Measurements from ENCODE around the gene ITPRIP.

Gene ITPRIP

GRCh38 chr10:104307576-104308438, 30.5 kb downstream of the ITPRIP start:
- DNase-seq (ENCODE audit: low read depth), result no peak

- DNase-seq (ENCODE audit: low read depth), result no peak
Measured at GRCh38 chr10:104306897-104307296, 31.4 kb downstream of the ITPRIP start.

- no peak for DNase-seq (ENCODE audit: low read depth)
Measured at GRCh38 chr10:104304927-104305326, 33.3 kb downstream of the ITPRIP start.

- no peak for DNase-seq (ENCODE audit: low read depth)
Measured at GRCh38 chr10:104304356-104304745, 33.9 kb downstream of the ITPRIP start.

GRCh38 chr10:104303594-104304355, 34.5 kb downstream of the ITPRIP start:
- no peak for DNase-seq (ENCODE audit: low read depth)

- DNase-seq (ENCODE audit: low read depth), result no peak
Measured at GRCh38 chr10:104301907-104302690, 36.2 kb downstream of the ITPRIP start.

- no peak for DNase-seq (ENCODE audit: low read depth)
Measured at GRCh38 chr10:104300736-104301292, 37.5 kb downstream of the ITPRIP start.

GRCh38 chr10:104300002-104300735, 38.1 kb downstream of the ITPRIP start:
- no peak for DNase-seq (ENCODE audit: low read depth)

- DNase-seq (ENCODE audit: low read depth), result no peak
Measured at GRCh38 chr10:104299031-104299904, 39.0 kb downstream of the ITPRIP start.

GRCh38 chr10:104297697-104298660, 40.3 kb downstream of the ITPRIP start:
- no peak for DNase-seq (ENCODE audit: low read depth)

- DNase-seq (ENCODE audit: low read depth), result no peak
Measured at GRCh38 chr10:104296687-104297436, 41.4 kb downstream of the ITPRIP start.

- DNase-seq (ENCODE audit: low read depth), result no peak
Measured at GRCh38 chr10:104293781-104294321, 44.4 kb downstream of the ITPRIP start.

GRCh38 chr10:104293011-104293410, 45.3 kb downstream of the ITPRIP start:
- DNase-seq (ENCODE audit: low read depth), result no peak

GRCh38 chr10:104291439-104291951, 46.8 kb downstream of the ITPRIP start:
- peak; percentile 83 for DNase-seq (ENCODE audit: low read depth)

- DNase-seq (ENCODE audit: low read depth), result no peak
Measured at GRCh38 chr10:104288355-104288754, 49.9 kb downstream of the ITPRIP start.

- no peak for DNase-seq (ENCODE audit: low read depth)
Measured at GRCh38 chr10:104286939-104287338, 51.3 kb downstream of the ITPRIP start.

GRCh38 chr10:104284846-104285245, 53.4 kb downstream of the ITPRIP start:
- no peak for DNase-seq (ENCODE audit: low read depth)

- DNase-seq (ENCODE audit: low read depth), result no peak
Measured at GRCh38 chr10:104281694-104282093, 56.6 kb downstream of the ITPRIP start.

All from activated T-helper 9 cell treated with anti-CD3 and anti-CD28 coated beads, Interleukin-2, amount 50 U/mL, for 16 hours (primary cell).